GM12891 (cell line): Measurements from ENCODE around the gene FAM221A.

Experiments used
- POLR2A ChIP-seq: IDR thresholded peaks from 2 replicates; pipeline ENCODE4 v1.6.1; 2011; ENCODE audit warnings: low read depth, low read length, control low read depth
- POLR2AphosphoS5 ChIP-seq: IDR thresholded peaks from 2 replicates; pipeline ENCODE4 v1.6.1; 2011; ENCODE audit warnings: low read depth, low read length, control low read depth

GRCh38 chr7:23655433-23655832 is 24.6 kb upstream of the FAM221A start:
- TF ChIP-seq POLR2A (no peak), POLR2AphosphoS5 (no peak)
